Esophagus (tissue), 2 donors: Measurements from ENCODE around the gene PLXNC1. TPM values are rescaled to one million over a fixed set of nuclear protein-coding genes. Genes with fewer than 3 reads are reported as not detected.

Source experiments
- H3K27ac ChIP-seq, 2 donors: one replicate each; pipeline ENCODE4 v1.5.1; 2013; ENCODE audit warnings: low read depth in 2 of 2, mild to moderate bottlenecking in 2 of 2, inconsistent platforms in 1 of 2, low read length in 1 of 2, moderate library complexity in 1 of 2
- H3K27me3 ChIP-seq, 2 donors: one replicate each; pipeline ENCODE4 v1.6.1; 2013; ENCODE audit warnings: low read length in 2 of 2, control low read depth in 1 of 2, mild to moderate bottlenecking in 1 of 2; ENCODE audit not compliant: insufficient read depth in 2 of 2, control insufficient read depth in 1 of 2
- H3K36me3 ChIP-seq, 2 donors: one replicate each; pipeline ENCODE4 v1.6.1; 2013; ENCODE audit warnings: low read length in 1 of 2; ENCODE audit not compliant: control insufficient read depth in 2 of 2, insufficient read depth in 2 of 2
- H3K4me1 ChIP-seq, 2 donors: one replicate each; pipeline ENCODE4 v1.6.1; 2013; ENCODE audit warnings: low read length in 1 of 2; ENCODE audit not compliant: control insufficient read depth in 2 of 2, insufficient read depth in 2 of 2
- H3K4me3 ChIP-seq, 2 donors: one replicate each; pipeline ENCODE4 v1.5.1; 2013; ENCODE audit warnings: low read length in 2 of 2, mild to moderate bottlenecking in 2 of 2, low read depth in 1 of 2, moderate library complexity in 1 of 2
- H3K9me3 ChIP-seq, 2 donors: one replicate each; pipeline ENCODE4 v1.6.1; 2013; ENCODE audit warnings: mild to moderate bottlenecking in 2 of 2, low read depth in 1 of 2, low read length in 1 of 2, moderate library complexity in 1 of 2; ENCODE audit not compliant: control insufficient read depth in 2 of 2, insufficient read depth in 1 of 2
- WGBS, 2 donors: extraction: QIAGEN DNeasy Blood & Tissue Kit; methylation state at CpG; one replicate each; pipeline ENCODE4 v1.1.7; 2013; 5-methylcytosine and 5-hydroxymethylcytosine counted together
- polyA plus RNA-seq, 2 donors: library from polyadenylated mRNA; stranded (reverse); fragments of 200-250 nt; gene quantifications; one replicate each; pipeline ENCODE4 v1.2.3, GENCODE V29; 2013
- donor health status: healthy with polysubstance abuse.
- donor health status: Bipolar disorder and iron deficiency.

The PLXNC1 gene
- polyA plus RNA-seq, 2 donors, result 0.24 to 0.41 TPM

GRCh38 chr12:94151582-94151981 lies 3.2 kb downstream of the PLXNC1 start:
- no peak overlapping the region for H3K4me3 ChIP-seq
- H3K27ac ChIP-seq, result no peak overlapping the region

GRCh38 chr12:94152292-94153078 lies 4.1 kb downstream of the PLXNC1 start:
- WGBS, 2 donors, result 36 to 52% methylated on average over 5 of the region's 5 CpGs
- Histone ChIP-seq H3K4me3 (no peak overlapping the region), H3K27ac (no peak overlapping the region), H3K27me3 (peaks cover under 1 to 7% of the 10 kb centered on the region in 2 donors), H3K4me1 (peaks cover 4 to 6% of the 10 kb centered on the region in 2 donors), H3K9me3 (no peaks in the 10 kb centered on the region), H3K36me3 (no peaks in the 10 kb centered on the region)

More at GRCh38 chr12:94151582-94151981, 3.2 kb downstream of the PLXNC1 start:
- Histone ChIP-seq H3K9me3 (no peaks in the 10 kb centered on the region), H3K4me1 (peaks cover 4 to 6% of the 10 kb centered on the region in 2 donors), H3K36me3 (no peaks in the 10 kb centered on the region), H3K27me3 (peaks cover 7 to 9% of the 10 kb centered on the region in 2 donors)
- 33 to 40% methylated on average over 8 of the region's 8 CpGs for WGBS, 2 donors

- H3K4me3 ChIP-seq, result no peak overlapping the region
- H3K27ac ChIP-seq, result no peak overlapping the region
- no peaks in the 10 kb centered on the region for H3K4me1 ChIP-seq
- no peaks in the 10 kb centered on the region for H3K27me3 ChIP-seq
- WGBS, 2 donors, result 87% methylated on average over 3 of the region's 3 CpGs
- H3K36me3 ChIP-seq, result no peaks in the 10 kb centered on the region
- H3K9me3 ChIP-seq, result no peaks in the 10 kb centered on the region
These were observed 8.8 kb downstream of the PLXNC1 start for GRCh38 chr12:94157181-94157580.

GRCh38 chr12:94157981-94158411 lies 9.6 kb downstream of the PLXNC1 start:
- H3K9me3 ChIP-seq, result no peaks in the 10 kb centered on the region
- peaks cover 0 to 2% of the 10 kb centered on the region in 2 donors for H3K27me3 ChIP-seq
- no peak overlapping the region for H3K27ac ChIP-seq
- H3K4me1 ChIP-seq, result no peaks in the 10 kb centered on the region
- 59 to 62% methylated on average over 6 of the region's 6 CpGs for WGBS, 2 donors
- no peak overlapping the region for H3K4me3 ChIP-seq
- H3K36me3 ChIP-seq, result no peaks in the 10 kb centered on the region

GRCh38 chr12:94158666-94159065 lies 10.3 kb downstream of the PLXNC1 start:
- H3K4me3 ChIP-seq, result no peak overlapping the region
- H3K36me3 ChIP-seq, result no peaks in the 10 kb centered on the region
- peaks cover 0 to 2% of the 10 kb centered on the region in 2 donors for H3K27me3 ChIP-seq
- H3K9me3 ChIP-seq, result no peaks in the 10 kb centered on the region
- WGBS, 2 donors, result 93% methylated on average over 8 of the region's 8 CpGs
- no peak overlapping the region for H3K27ac ChIP-seq
- no peaks in the 10 kb centered on the region for H3K4me1 ChIP-seq

GRCh38 chr12:94162108-94162507 lies 13.7 kb downstream of the PLXNC1 start:
- Histone ChIP-seq H3K27me3 (peaks cover 0 to 2% of the 10 kb centered on the region in 2 donors), H3K27ac (no peak overlapping the region), H3K9me3 (no peaks in the 10 kb centered on the region), H3K4me3 (no peak overlapping the region), H3K4me1 (no peaks in the 10 kb centered on the region), H3K36me3 (no peaks in the 10 kb centered on the region)
- 87 to 89% methylated on average over 3 of the region's 3 CpGs for WGBS, 2 donors

GRCh38 chr12:94163850-94164249 lies 15.5 kb downstream of the PLXNC1 start:
- 93 to 97% methylated on average over 2 of the region's 2 CpGs for WGBS, 2 donors
- no peaks in the 10 kb centered on the region for H3K4me1 ChIP-seq
- H3K9me3 ChIP-seq, result no peaks in the 10 kb centered on the region
- H3K27me3 ChIP-seq, result peaks cover 0 to 2% of the 10 kb centered on the region in 2 donors
- no peak overlapping the region for H3K4me3 ChIP-seq
- no peak overlapping the region for H3K27ac ChIP-seq
- no peaks in the 10 kb centered on the region for H3K36me3 ChIP-seq

GRCh38 chr12:94165138-94165537 lies 16.8 kb downstream of the PLXNC1 start:
- WGBS, 2 donors, result 70 to 80% methylated on average over 4 of the region's 4 CpGs
- Histone ChIP-seq H3K9me3 (no peaks in the 10 kb centered on the region), H3K4me3 (no peak overlapping the region), H3K27me3 (peaks cover 0 to 2% of the 10 kb centered on the region in 2 donors), H3K27ac (no peak overlapping the region), H3K4me1 (no peaks in the 10 kb centered on the region), H3K36me3 (no peaks in the 10 kb centered on the region)

- peaks cover 0 to 2% of the 10 kb centered on the region in 2 donors for H3K27me3 ChIP-seq
- H3K4me3 ChIP-seq, result no peak overlapping the region
- H3K27ac ChIP-seq, result no peak overlapping the region
- H3K4me1 ChIP-seq, result no peaks in the 10 kb centered on the region
- 75 to 78% methylated on average over 6 of the region's 6 CpGs for WGBS, 2 donors
- H3K9me3 ChIP-seq, result no peaks in the 10 kb centered on the region
- no peaks in the 10 kb centered on the region for H3K36me3 ChIP-seq
These were observed 17.4 kb downstream of the PLXNC1 start for GRCh38 chr12:94165670-94166364.
